GM18526 (cell line): Measurements from ENCODE around the gene LNPEP.

Experiments
- POLR2A ChIP-seq: IDR thresholded peaks from 3 replicates; pipeline ENCODE4 v1.6.1; 2011; ENCODE audit not compliant: insufficient read length; ENCODE audit errors: extremely low read depth

Gene LNPEP

DNA sequence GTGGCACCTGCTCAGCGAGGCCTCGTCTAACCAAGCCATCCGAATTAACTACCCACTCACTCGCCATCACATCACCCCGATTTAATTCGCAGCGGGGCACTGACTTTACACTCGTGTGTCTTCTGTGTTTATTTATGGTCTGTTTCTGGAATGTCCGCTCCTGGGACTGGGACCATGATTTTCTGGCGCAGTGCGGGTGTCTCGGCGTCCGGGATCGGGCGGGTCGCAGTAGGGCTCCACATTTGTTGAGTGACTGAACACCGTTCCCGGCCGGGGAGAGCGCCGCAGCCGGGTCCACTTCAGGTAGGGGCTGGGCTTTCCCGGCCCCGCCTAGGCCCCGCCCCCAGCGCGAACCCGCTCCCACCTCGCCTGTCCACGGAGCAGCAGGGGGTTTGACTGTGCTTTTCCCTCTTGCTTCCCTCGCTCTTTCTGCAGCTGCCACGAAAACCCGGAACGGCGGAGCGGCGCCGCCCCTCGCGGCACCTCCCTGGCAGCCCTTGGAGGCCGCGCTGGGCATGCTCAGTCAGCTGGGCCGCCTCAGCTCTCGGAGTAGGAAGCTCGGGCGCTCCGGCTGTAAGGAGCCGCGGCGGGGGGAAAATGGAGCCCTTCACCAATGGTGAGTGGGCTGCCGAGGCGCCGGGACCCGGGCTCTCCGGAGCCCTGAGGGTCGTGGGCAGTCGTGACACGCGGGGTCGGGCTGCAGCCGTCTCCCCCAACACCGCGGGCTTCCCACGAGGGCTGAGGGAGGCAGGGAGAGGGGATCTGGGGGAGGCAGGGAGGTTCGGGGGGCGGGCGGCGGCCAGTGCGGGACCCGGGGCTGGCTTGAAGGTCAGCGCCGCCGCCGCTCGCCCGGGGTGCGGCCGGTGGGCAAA, at the start of gene LNPEP:
TSS of gene LNPEP (plus strand) at position 522 of the 872 bp plus-strand sequence. CDS start at position 598, 76 bp downstream.
- peak; percentile 84 for TF ChIP-seq POLR2A

DNA sequence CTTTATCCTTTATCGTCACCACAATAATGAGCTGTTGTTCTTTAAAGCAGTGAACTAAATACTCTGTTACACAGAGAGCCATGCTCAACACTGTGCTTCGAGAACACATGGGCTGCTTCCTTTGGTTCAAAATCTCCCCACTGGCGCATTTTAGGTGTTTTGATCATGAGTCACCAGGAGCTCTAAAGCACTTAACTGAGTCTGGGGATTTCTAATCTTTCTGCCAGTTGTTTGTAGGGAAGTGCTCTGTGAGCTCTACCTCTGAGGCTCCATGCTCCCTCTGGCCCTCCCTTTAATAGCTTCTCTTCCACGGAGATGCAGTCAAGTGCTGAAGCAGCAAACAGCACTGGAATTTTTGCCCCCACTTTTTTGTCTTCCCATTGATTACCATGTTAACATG, 42.5 kb upstream of the LNPEP start:
- TF ChIP-seq POLR2A, result no peak

DNA sequence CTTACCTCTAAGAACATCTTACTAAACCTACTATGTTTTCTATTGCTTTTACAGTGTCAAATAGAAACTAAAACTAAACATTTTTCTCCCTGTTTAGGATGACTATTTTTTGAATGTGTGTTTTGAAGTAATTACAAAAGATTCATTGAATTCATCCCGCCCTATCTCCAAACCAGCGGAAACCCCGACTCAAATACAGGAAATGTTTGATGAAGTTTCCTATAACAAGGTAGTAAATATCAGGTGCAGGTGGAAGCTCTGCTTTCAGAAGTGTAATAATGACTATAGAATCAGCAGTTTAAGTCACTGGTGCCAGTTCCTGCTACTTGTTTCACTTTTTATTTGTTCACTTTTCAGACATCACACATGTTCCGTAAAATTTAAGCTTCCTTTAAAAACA, 39.6 kb upstream of the LNPEP start:
- TF ChIP-seq POLR2A, result no peak

DNA sequence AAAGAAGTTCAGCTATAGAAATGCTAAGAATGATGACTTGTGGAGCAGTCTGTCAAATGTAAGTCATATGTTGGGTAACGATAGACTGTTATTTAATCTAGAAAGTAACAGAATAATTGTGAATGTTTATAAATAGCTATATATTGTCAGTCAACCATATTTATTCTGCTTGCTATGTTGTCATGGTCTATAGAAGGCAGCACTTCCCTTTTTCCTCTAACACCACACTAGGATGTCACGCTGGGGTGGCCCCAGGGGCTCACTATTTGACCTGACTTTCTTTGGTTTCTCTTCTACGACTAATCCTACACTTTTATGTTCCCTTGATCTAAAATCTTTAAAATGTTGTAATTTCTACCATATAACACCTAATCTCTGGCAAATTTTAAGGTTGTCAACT, 39.1 kb upstream of the LNPEP start:
- TF ChIP-seq POLR2A, result no peak

DNA sequence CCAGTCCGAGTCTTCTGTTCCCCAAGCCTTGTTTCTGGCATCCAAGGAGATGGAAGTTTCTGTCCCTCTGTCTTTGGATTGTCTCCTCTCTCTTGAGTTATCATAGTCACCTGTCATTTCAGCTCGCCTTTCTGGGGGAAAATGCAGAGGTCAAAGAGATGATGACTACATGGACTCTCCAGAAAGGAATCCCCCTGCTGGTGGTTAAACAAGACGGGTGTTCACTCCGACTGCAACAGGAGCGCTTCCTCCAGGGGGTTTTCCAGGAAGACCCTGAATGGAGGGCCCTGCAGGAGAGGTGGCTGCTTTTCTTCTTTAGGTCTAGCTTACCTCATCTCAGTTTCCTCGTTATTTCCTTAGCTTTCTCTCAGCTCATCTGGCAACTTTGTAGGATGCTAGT, 34.5 kb upstream of the LNPEP start:
- TF ChIP-seq POLR2A, result no peak

DNA sequence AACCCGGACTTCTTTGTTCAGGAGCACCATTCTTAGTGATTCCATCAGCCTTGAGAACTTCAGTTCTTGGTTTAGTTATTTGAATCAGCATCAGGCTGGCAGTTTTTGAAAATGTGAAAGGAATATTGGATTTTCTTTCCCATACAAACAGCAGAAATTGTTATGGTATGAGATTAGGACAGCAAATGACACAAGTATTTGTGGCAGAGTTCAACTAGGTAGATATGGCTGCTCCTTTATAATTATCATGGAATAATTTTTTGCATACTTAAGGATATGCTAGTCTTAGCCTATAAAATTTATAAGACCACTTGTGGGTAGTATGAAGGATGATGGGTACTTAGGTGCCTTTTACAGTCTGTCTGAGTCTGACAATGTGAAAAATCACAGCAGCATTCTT, 34.0 kb upstream of the LNPEP start:
- TF ChIP-seq POLR2A, result no peak

DNA sequence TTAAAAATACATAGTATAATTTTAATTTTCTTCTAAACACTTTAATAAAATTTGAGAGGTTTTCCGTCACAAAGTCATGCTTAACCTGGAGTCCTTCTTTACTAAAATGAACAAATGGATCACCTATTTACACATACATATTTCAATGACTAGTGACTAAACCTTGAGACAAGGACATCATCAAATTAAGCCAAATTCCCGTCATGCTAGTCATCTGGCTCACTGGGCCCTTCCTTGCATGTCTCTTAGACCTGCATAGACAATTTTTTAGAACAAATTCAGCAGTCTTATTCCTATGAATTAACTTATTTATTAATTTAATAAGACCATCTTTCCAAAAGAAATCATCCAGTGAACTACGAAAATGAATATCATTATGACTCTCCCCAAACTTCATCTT, 33.0 kb upstream of the LNPEP start:
- no peak for TF ChIP-seq POLR2A

DNA sequence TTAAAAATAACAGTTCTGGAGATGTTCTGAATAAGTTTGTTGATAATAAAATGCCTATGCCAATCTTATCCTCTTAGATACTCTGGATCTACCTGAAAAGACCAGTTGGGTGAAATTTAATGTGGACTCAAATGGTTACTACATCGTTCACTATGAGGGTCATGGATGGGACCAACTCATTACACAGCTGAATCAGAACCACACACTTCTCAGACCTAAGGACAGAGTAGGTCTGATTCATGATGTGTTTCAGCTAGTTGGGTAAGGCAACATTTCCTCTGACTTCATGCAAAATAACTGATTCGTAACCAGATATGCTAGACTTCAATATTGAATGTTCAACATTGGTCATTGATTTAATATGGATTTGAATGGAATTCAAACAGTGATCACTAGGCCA, 32.6 kb upstream of the LNPEP start:
- no peak for TF ChIP-seq POLR2A

DNA sequence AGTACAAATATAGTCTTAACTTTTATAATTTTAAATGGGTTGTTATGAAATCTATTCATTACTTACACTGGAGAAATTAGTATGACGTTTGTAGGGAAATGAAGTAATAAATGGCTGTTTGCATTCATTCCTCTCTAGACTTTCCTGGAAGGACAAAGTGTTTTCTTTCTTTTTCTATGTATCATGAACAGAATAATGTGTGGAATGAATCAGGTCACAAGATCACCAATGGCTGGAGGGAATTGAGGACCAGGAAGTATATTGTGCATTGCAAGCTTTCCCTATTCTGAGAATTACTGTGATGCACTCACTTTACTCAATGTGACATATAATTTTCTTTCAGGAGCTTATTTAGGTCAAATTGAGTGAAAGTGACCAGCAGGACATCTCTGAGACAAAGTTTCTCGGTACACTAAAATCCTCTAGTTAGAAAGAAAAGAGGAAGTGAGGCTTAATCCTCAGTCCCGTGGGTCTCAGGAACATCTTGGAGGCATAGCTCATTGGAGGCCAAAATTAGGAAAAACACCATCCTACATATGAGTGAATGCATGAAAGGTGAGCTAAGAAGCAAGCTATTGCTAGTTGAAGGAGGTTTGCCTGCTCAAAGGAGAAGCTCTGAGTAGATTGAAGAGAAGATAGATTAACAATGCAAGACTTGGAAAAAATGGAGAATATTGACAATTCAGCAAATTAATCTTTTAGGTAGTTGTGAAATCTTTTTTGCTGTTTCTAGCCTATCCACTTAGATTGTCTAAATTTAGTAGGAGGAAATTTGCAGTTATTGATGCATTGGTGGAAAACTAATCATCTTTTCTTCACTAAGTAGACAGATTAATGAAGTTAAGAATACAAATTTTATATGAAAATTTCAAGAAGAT, 31.6 kb upstream of the LNPEP start:
- TF ChIP-seq POLR2A, result no peak

DNA sequence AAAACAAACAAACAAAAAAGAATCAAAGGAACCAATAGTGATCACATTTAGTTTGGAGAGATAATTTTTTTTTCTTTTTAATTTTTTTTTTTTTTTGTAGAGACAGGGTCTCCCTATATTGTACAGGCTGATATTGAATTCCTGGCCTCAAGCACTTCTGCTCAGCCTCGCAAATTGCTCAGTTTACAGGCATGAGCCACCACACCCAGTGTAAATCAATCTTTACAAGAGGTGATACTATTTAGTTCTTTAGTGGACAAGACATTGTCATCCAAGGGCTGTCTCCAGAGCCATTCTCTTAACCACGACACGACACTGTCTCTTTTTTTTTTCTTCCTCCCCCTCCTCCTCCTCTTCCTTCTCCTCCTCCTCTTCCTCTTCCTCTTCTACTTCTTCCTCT, 30.0 kb upstream of the LNPEP start:
- no peak for TF ChIP-seq POLR2A

DNA sequence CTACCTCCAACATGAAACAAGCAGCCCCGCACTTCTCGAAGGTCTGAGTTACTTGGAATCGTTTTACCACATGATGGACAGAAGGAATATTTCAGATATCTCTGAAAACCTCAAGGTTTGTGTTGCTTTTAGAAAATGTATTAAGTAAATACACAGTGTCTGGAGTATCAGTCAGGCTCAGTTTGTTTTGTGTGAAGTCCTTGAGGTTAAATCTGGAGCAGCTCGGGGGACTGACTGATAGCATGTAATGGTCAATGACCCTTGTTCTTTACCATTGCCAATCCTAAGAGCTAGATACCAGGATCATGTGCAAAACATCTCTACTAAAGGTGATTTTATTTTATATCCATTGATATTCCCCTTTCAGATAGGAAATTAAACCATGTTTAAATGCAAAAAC, 26.9 kb upstream of the LNPEP start:
- no peak for TF ChIP-seq POLR2A

DNA sequence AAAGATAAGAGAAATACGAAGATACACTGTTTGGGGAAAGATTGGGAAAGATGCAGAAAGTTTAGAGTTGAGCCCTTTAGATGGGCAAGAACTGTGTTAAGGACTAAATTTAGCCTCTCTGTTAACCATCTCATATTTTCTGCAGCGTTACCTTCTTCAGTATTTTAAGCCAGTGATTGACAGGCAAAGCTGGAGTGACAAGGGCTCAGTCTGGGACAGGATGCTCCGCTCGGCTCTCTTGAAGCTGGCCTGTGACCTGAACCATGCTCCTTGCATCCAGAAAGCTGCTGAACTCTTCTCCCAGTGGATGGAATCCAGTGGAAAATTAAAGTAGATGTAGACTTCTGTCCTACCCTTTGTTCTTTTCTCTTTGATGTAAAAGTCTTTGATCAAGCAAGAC, 26.4 kb upstream of the LNPEP start:
- no peak for TF ChIP-seq POLR2A

DNA sequence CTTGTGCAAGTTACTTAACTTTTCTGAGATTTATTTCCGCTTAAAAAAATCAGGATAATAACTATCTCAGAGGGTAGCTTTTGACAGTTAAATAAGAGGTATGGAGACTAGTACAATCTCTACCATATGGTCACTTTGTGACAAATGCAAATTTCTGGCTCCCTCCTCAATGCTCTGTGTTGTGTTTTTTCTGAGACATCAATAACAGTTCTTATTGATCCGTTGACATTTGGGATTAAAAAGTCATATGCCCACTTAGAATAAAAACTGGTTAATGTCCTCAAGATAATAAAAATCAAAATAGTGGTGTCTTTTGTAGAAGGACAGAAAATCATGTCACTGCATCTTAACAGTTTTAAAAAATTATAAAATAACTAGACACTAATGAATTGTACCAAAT, 24.7 kb upstream of the LNPEP start:
- no peak for TF ChIP-seq POLR2A

DNA sequence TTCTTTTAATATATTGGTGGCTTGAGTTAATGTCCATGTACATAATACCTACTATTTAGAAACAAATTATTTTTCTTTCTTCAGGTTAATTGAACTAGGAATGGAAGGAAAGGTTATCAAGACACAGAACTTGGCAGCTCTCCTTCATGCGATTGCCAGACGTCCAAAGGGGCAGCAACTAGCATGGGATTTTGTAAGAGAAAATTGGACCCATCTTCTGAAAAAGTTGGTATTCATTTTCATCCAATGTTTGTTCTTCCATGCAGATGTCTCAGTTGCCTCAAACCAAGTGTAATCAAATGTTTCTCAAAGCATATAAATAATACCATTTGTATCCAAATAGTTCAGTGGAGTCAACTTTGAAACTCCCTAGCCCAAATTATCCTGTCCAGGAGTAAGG, 22.6 kb upstream of the LNPEP start:
- no peak for TF ChIP-seq POLR2A

DNA sequence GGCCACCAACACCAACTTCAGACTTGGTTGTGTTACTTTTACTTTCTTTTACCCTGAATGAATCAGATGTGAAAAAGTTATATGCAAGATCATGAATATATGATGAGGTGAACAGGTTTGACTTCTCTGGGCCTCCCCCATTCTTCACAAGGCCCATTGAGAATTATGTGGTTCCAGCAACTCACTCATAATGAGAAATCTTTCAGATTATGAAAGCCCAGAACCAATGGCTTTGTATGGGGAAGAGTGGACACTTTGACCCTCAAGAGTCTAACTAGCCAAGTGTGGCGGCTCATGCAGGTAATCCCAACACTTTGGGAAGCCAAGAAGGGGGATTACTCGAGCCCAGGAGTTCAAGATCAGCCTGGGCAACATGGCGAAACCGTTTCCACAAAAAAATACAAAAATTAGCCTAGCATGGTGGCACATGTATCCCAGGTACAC, 16.1 kb upstream of the LNPEP start:
- TF ChIP-seq POLR2A, result no peak

DNA sequence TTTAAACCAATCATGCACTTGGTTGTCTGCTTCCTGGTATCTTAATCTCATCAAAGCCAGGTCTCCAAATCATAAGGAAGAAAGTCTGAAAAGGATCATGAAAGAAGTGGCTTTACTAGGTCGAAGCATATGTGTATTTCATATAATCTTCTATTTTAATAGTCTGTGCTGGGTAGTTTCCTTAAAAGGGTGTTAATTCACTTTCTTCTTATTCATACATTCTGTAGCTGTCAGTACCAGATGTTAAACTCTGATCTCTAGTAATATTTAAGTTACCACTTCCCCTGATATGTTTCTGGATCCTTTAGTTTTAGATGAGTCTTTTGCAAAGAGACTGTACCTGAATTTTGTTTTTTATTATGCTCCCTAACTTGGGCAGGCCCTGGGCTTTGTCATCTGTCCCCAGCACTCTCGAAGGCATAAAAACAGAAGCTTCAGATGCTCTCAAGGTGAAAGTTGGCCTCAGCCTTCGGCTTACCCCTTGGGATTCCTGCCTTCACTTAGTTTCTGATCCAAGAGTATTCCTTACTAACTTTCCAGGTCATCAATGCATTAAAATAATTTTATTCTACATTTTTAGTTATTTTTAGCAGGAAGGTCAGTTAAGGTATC, 15.0 kb upstream of the LNPEP start:
- no peak for TF ChIP-seq POLR2A

DNA sequence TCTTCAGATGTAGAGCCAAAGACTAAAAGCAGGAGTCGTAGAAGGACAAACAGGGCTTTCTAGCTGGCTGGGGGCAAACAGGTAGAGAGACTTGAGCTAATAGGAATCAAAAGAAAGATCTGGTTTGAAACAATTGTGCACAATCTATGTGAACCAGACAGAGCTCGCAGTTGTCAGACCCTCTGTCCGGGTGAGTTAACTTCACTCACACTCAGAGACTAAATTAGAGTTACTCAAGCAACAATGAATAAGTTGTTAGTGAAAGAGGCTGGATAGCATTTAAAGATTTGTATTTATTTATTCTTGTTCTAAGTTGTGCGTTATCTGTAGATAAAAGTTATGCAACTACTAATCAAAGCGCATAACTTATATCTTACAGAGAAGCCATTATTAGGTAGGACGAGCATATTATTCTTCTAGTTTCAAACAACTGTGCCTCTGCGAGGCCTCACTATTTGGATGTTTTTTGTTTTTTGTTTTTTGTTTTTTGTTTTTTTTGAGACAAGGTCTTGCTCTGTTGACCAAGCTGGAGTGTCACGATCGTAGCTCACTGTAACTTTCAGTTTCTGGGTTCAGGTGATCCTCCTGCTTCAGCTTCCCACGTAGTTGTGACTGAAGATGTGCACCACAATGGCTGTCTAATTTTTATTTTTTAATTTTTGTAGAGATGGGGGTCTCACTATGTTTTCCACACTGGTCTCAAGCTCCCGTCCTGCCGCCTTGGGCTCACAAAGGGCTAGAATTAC, 13.2 kb upstream of the LNPEP start:
- no peak for TF ChIP-seq POLR2A
